Retina (tissue), 1 donor: ENCODE data around the gene SH3RF2.
"Not testable (repeated sequence)": the region's sequence is repeated elsewhere in the genome, so short reads cannot be mapped to it uniquely, and the experiment has no call there.

Source experiments
- DNase-seq: peaks from one replicate; pipeline ENCODE4 v3.0.0-alpha.2; 2016

Gene SH3RF2

GRCh38 chr5:146101646-146102045, 165.3 kb downstream of the SH3RF2 start:
- no peak for DNase-seq

- DNase-seq: no peak
Measured at GRCh38 chr5:146103594-146103993, 167.2 kb downstream of the SH3RF2 start.

- DNase-seq: no peak
Measured at GRCh38 chr5:146105477-146105876, 169.1 kb downstream of the SH3RF2 start, which contains the start of gene PLAC8L1. TSS of gene PLAC8L1 (minus strand) at chr5:146105577. CDS start at chr5:146104311, 1,266 bp downstream.

- no peak for DNase-seq
Measured at GRCh38 chr5:146107901-146108300, 171.5 kb downstream of the SH3RF2 start.

GRCh38 chr5:146108870-146109269, 172.5 kb downstream of the SH3RF2 start:
- DNase-seq: not testable (repeated sequence)

- no peak for DNase-seq
Measured at GRCh38 chr5:146109379-146109778, 173.0 kb downstream of the SH3RF2 start.

- DNase-seq: no peak
Measured at GRCh38 chr5:146111409-146111808, 175.0 kb downstream of the SH3RF2 start.

GRCh38 chr5:146112476-146112875, 176.1 kb downstream of the SH3RF2 start:
- DNase-seq: no peak
